HG03045 (cell line): Measurements from ENCODE around the gene ODF4.
"Not testable (repeated sequence)": the region's sequence is repeated elsewhere in the genome, so short reads cannot be mapped to it uniquely, and the experiment has no call there.

Source experiments
- ATAC-seq: cut with Tn5 transposase; IDR thresholded peaks from one replicate; pipeline ENCODE4 v1.9.1; 2021; ENCODE audit warnings: mild to moderate bottlenecking, moderate library complexity; ENCODE audit not compliant: unreplicated experiment

The ODF4 gene

DNA sequence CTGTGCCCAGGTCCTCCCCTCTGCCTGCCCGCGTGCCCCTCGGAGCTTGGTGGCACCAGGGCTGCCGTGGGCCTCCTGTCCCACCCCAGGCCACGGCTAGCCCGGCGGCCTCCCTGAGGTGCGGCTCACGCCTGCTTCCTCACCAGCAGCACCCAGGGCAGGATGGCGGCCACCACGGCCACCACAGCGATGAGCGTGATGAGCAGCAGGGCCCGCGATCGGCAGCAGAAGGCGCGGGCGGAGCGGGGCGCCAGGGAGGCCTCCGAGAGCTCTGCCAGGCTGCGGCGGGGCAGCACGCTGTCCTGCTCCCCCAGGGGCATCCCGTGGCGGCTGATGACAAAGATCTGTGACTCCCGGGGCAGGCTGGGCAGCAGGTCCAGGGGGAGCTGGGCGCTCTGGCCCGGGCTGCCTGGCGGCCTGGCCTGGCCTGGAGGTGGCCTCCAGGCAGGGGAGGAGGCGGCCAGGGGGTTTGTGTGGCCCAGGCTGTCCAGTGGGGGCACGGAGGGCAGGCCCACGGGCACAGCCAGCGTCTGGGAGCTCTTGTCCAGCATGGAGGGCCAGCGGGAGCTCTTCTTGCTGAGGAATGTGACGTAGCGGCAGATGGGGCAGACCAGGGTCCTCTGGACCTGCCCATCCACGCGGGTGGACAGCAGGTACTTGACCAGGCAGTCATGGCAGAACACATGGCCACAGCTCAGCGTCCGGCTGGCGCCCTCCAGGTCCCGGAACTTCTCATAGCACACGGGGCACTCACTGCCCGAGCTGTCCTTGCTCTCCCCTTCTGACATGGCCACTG, 53.2 kb downstream of the ODF4 start:
- no peak for ATAC-seq

DNA sequence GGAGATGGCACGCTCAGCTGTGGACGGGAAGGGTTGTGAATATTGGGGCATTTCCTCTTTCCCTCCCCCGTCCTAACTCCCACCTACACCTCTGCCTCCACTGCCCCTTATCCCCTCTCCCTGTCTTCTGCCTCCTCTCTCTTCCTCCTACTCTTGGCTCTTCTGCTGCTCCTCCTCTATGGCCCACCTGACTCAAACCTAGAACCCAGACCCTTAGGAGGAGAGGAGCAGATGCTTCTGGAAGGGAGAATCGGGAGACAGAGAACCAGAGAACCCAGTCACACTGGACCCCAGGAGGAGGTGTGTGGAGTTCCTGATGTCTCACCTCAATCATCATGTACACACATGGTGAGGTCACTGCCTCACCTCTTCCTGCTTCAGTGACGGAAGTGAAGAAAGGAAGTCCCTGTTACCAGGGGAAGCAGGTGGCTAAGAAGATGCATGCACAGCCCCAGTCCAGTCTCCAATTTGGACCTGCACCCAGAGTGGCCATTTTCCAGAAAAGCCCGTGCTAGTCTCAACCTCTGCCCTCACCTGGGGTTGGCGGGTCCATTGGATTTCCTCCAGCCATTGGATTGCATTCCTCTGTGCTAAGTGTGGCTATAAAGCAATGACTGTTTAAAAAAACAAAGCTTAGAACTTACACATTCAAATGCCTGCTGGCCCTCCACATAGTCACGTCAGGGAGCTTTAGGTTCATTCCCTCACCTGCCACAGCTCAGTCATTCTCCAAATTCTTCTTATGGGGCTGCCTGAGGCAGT, 54.0 kb downstream of the ODF4 start:
- ATAC-seq: no peak

DNA sequence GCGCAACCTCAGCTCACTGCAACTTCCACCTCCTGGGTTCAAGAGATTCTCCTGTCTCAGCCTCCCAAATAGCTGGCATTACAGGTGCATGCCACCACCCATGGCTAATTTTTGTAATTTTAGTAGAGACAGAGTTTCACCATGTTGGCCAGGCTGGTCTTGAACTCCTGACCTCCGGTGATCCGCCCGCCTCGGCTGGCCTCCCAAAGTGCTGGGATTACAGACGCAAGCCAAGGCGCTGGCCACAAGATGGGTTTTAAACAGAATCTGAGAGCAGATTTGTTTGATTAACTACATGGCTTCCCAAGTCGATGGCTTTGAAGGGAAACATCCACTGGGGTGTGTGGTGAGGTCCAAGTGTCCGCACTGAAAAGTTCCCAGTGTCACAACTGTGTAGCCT, 54.9 kb downstream of the ODF4 start:
- ATAC-seq: not testable (repeated sequence)
